Caco-2 (cell line): ENCODE measurements around the gene MRPL33. TPM values are rescaled to one million over a fixed set of nuclear protein-coding genes. Genes with fewer than 3 reads are reported as not detected.

ENCODE experiments used
- BruUV-seq: library from RNA; stranded (reverse); fragments of 400-500 nt; replicated peaks from 2 replicates; lab custom pipeline; 2021; lab: Mats Ljungman, UMichigan
- CTCF ChIA-PET: fragments of 300-600 bp; sonication (Branson Sonifier 250); formaldehyde crosslinking; loops from one replicate; lab custom pipeline; 2022; ENCODE audit warnings: antibody characterized with exemption; lab: Charles Lee
- POLR2A ChIA-PET: fragments of 300-600 bp; sonication (Branson Sonifier 250); formaldehyde crosslinking; loops from one replicate; lab custom pipeline; 2022; ENCODE audit warnings: antibody characterized with exemption; lab: Charles Lee
- DNase-seq, 2 experiments: peaks; one replicate each; pipeline versions ENCODE4 v3.0.0 to v3.0.0-alpha.2; 2020 to 2022
- H3K27me3 ChIP-seq: replicated peaks from 2 replicates; pipeline ENCODE4 v1.6.0; 2011; ENCODE audit warnings: low read length; ENCODE audit not compliant: control insufficient read depth, insufficient read depth
- H3K36me3 ChIP-seq: 2 replicates; pipeline ENCODE4 v1.5.1; 2011; ENCODE audit warnings: low read length; ENCODE audit not compliant: control insufficient read depth, insufficient read depth
- H3K4me1 ChIP-seq: fragments of 250-450 bp; sonication (Bioruptor Pico); 2 replicates; pipeline ENCODE4 v1.5.1; 2020; ENCODE audit warnings: mild to moderate bottlenecking
- H3K4me3 ChIP-seq: 2 replicates; pipeline ENCODE4 v1.5.1; 2011; ENCODE audit warnings: low read depth, mild to moderate bottlenecking, control low read depth, low read length
- H3K9me3 ChIP-seq: fragments of 250-450 bp; sonication (Bioruptor Pico); 2 replicates; pipeline ENCODE4 v1.5.1; 2020; ENCODE audit warnings: mild to moderate bottlenecking, moderate library complexity
- H3K27ac Mint-ChIP-seq: one replicate; pipeline ENCODE4 v1.8.0; 2022; ENCODE audit warnings: mixed read lengths; ENCODE audit not compliant: unreplicated experiment
- H3K27me3 Mint-ChIP-seq: one replicate; pipeline ENCODE4 v1.8.0; 2022; ENCODE audit warnings: mixed read lengths; ENCODE audit not compliant: insufficient read depth, unreplicated experiment
- H3K36me3 Mint-ChIP-seq: one replicate; pipeline ENCODE4 v1.8.0; 2022; ENCODE audit warnings: mild to moderate bottlenecking, mixed read lengths; ENCODE audit not compliant: insufficient read depth, unreplicated experiment
- H3K4me1 Mint-ChIP-seq: one replicate; pipeline ENCODE4 v1.8.0; 2022; ENCODE audit warnings: low read depth, mixed read lengths; ENCODE audit not compliant: unreplicated experiment
- H3K4me3 Mint-ChIP-seq: one replicate; pipeline ENCODE4 v1.8.0; 2022; ENCODE audit warnings: mild to moderate bottlenecking, moderate library complexity, mixed read lengths; ENCODE audit not compliant: unreplicated experiment
- H3K9me3 Mint-ChIP-seq: one replicate; pipeline ENCODE4 v1.8.0; 2022; ENCODE audit warnings: mixed read lengths; ENCODE audit not compliant: unreplicated experiment
- CTCF ChIP-seq, 2 experiments: fragments of 200-600 bp in 1 of 2; IDR thresholded peaks; 1 replicate in 1 of 2; 2 replicates in 1 of 2; pipeline versions ENCODE4 v1.5.1 to v1.8.0; 2011 to 2022; ENCODE audit warnings: antibody characterized with exemption in 1 of 2, control low read depth in 1 of 2, inconsistent platforms in 1 of 2, low read depth in 1 of 2, low read length in 1 of 2, mild to moderate bottlenecking in 1 of 2, moderate library complexity in 1 of 2; ENCODE audit not compliant: insufficient read depth in 1 of 2, severe bottlenecking in 1 of 2, unreplicated experiment in 1 of 2
- intact Hi-C: fragments of 100-400 bp; cut with micrococcal nuclease; formaldehyde crosslinking; loops from one replicate; pipeline ENCODE4 v1.10.0; 2022; ENCODE audit not compliant: unreplicated experiment
- total RNA-seq: library from RNA; stranded (reverse); gene quantifications from 2 replicates; pipeline ENCODE4 v1.2.3, GENCODE V29; 2022

MRPL33 gene
- total RNA-seq, 1 experiment from 2014 or later, result 84.9 TPM

- no peak overlapping the region for H3K4me3 Mint-ChIP-seq
- H3K4me1 Mint-ChIP-seq, result peaks cover 14% of the 10 kb centered on the region
- no peak overlapping the region for H3K4me3 ChIP-seq
- ChIA-PET POLR2A (no interaction called here), CTCF (no interaction called here)
- H3K4me1 ChIP-seq, result peaks cover 9% of the 10 kb centered on the region
- no peaks in the 10 kb centered on the region for H3K27me3 Mint-ChIP-seq
- H3K27ac Mint-ChIP-seq, result no peak overlapping the region
- no TSS peak for BruUV-seq
- DNase-seq, result no peak
- H3K27me3 ChIP-seq, result no peaks in the 10 kb centered on the region
- H3K9me3 ChIP-seq, result no peaks in the 10 kb centered on the region
- no peaks in the 10 kb centered on the region; the same call in 1 of the 2 replicates for H3K36me3 ChIP-seq
- no peak for TF ChIP-seq CTCF (IDR thresholded peaks at IDR 0.05; ENCODE audit: insufficient read depth in 1 of 2, low read depth in 1 of 2, low read length in 1 of 2, severe bottlenecking in 1 of 2, unreplicated experiment in 1 of 2)
- peaks cover 57% of the 10 kb centered on the region for H3K36me3 Mint-ChIP-seq
- intact Hi-C loops, result no loop called here
- no peaks in the 10 kb centered on the region for H3K9me3 Mint-ChIP-seq
These were observed 5.2 kb downstream of the MRPL33 start for GRCh38 chr2:27776696-27777095.

- no peaks in the 10 kb centered on the region; the same call in 1 of the 2 replicates for H3K36me3 ChIP-seq
- no peak for DNase-seq
- Mint-ChIP-seq H3K4me1 (peaks cover 4% of the 10 kb centered on the region), H3K27me3 (no peaks in the 10 kb centered on the region), H3K36me3 (peaks cover 39% of the 10 kb centered on the region), H3K9me3 (no peaks in the 10 kb centered on the region), H3K27ac (no peak overlapping the region), H3K4me3 (no peak overlapping the region)
- TF ChIP-seq CTCF (IDR thresholded peaks at IDR 0.05; ENCODE audit: insufficient read depth in 1 of 2, low read depth in 1 of 2, low read length in 1 of 2, severe bottlenecking in 1 of 2, unreplicated experiment in 1 of 2), result no peak
- no peaks in the 10 kb centered on the region for H3K27me3 ChIP-seq
- POLR2A ChIA-PET, result no interaction called here
- no peaks in the 10 kb centered on the region for H3K9me3 ChIP-seq
- no peaks in the 10 kb centered on the region for H3K4me1 ChIP-seq
- intact Hi-C loops, result no loop called here
- no TSS peak for BruUV-seq
- CTCF ChIA-PET, result interaction anchor here (0.6 kb wide), 1 partner anchor 26 kb away, joined by 3 read pairs; no protein-coding TSS in a partner anchor
- H3K4me3 ChIP-seq, result no peak overlapping the region
These were observed 8.0 kb downstream of the MRPL33 start for GRCh38 chr2:27779417-27780055.

- no peak overlapping the region for H3K4me3 ChIP-seq
- H3K27ac Mint-ChIP-seq, result no peak overlapping the region
- intact Hi-C loops, result no loop called here
- ChIA-PET CTCF (interaction anchor here (0.7 kb wide), 1 partner anchor 98 kb away, joined by 6 read pairs; no protein-coding TSS in a partner anchor), POLR2A (no interaction called here)
- H3K4me3 Mint-ChIP-seq, result no peak overlapping the region
- TF ChIP-seq CTCF (IDR thresholded peaks at IDR 0.05; ENCODE audit: insufficient read depth in 1 of 2, low read depth in 1 of 2, low read length in 1 of 2, severe bottlenecking in 1 of 2, unreplicated experiment in 1 of 2), result no peak
- BruUV-seq, result no TSS peak
- H3K27me3 Mint-ChIP-seq, result no peaks in the 10 kb centered on the region
- no peak for DNase-seq
- no peaks in the 10 kb centered on the region for H3K4me1 ChIP-seq
- no peaks in the 10 kb centered on the region; the same call in 1 of the 2 replicates for H3K36me3 ChIP-seq
- peaks cover 24% of the 10 kb centered on the region for H3K36me3 Mint-ChIP-seq
- no peaks in the 10 kb centered on the region for H3K9me3 Mint-ChIP-seq
- no peaks in the 10 kb centered on the region for H3K4me1 Mint-ChIP-seq
- no peaks in the 10 kb centered on the region for H3K27me3 ChIP-seq
- no peaks in the 10 kb centered on the region for H3K9me3 ChIP-seq
These were observed 10.0 kb downstream of the MRPL33 start for GRCh38 chr2:27781496-27781895.
